Jurkat, Clone E6-1 (cell line): ENCODE data around the gene BROX.

Experiments used
- DNase-seq: peaks from one replicate; pipeline ENCODE4 v3.0.0-alpha.2; 2011; ENCODE audit warnings: low read depth, low spot score
- H3K4me3 ChIP-seq: 2 replicates; pipeline ENCODE4 v1.5.1; 2011; ENCODE audit warnings: mild to moderate bottlenecking, low read length, control low read depth, moderate library complexity

Gene BROX

DNA sequence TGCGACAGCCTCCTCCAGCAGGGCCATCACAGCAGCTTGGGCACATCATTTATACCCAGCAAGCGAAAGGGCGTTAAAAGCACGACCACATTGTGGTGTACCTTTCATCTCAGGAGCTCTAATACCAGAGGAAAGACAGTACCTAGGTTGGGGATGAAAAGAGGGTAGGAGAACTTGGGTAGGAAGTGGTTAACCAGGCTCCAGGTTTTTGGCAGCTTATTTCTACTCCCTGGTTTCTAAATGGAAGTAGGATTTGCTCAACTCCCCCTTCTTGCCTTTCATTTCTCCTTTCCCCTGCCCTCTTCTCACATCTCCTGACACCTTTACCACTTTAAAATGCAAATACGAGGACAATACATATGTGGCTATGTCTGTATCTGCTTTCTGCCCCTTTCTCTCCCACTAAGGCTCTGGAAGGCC, 54.8 kb downstream of the BROX start:
- H3K4me3 ChIP-seq: no peak overlapping the region
- DNase-seq: peak; percentile 84

DNA sequence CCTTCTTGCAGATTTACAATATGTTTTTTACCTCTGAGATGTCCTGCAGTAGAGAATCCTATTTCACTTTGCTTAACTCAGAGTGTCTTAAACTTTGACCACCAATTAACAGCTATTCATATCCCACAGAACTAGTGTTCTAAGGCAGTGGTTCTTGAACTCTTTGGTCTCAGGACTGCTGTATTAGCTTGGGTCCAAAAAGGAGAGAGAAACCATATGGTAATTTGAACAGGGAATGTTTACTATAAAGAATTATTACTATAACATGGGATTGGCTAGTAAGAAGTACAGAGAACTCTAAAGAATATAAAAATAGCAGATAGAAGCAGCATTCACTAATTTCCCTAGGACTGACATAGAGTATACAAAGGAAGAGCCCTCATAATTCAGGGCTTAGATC, 56.2 kb downstream of the BROX start:
- H3K4me3 ChIP-seq: no peak overlapping the region
- no peak for DNase-seq

DNA sequence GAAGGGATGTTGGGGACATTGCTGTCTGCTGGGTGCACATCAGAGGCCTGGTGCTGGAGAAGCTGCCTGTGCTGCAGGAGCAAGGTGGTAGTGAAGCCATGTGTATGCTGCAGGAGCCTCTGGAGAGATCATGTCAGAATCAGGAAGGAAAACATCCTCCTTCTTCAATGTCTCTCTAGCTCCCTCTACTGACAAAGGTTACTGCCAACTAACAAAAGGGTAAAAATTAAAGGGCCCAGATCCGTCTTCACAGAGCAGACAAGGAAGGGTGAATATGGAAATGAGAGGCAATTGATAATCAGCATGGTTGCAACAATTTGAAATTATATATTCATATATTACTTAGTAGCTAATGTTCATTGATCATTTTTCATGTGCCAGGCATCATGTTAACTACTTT, 56.8 kb downstream of the BROX start:
- no peak overlapping the region for H3K4me3 ChIP-seq
- no peak for DNase-seq

DNA sequence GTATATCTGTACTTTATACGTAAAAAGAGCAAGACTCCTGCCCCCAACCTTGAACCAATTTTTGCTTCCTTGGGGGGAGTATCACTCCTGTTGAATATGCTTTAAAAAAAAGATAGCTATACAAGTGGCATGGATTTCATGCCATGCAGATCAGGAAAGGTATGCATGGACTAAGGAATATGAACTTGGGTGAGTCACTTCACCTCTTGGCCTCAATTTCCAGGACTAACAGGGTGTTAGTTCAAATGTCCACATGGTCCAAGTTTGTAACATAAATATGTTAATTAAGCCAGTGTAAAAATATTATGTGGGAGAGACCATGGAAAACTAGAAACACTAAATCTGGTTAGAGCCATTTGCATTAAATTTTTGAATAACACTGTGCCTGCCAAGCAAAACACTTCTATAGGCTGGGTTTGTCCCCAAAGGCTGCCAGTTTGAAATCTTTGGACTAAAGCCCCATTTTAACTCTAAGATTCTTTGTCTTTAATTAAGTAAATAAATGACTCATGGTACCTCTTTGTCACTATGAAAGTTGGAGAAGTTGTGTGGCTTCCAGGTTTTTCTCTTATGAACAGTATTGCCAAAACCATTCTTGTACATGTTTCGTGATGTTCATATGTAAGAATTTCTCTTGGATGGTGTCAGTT, 57.7 kb downstream of the BROX start:
- no peak overlapping the region for H3K4me3 ChIP-seq
- DNase-seq: no peak

DNA sequence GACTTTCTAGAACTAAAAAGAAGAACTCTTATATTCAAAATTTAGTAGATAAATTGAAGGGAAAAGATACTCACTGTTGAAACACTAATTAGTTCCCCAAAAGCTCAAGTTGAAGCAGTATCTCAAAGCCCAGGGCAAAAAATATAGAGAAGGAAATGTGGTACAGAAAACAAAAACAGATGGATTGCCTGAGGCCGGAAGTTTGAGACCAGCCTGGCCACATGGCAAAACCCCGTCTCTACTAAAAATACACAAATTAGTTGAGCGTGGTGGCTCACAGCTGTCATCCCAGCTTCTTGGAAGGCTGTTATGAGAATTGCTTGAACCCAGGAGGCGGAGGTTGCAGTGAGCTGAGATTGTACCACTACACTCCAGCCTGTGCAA, 60.6 kb downstream of the BROX start:
- no peak overlapping the region for H3K4me3 ChIP-seq
- DNase-seq: peak; percentile 53

DNA sequence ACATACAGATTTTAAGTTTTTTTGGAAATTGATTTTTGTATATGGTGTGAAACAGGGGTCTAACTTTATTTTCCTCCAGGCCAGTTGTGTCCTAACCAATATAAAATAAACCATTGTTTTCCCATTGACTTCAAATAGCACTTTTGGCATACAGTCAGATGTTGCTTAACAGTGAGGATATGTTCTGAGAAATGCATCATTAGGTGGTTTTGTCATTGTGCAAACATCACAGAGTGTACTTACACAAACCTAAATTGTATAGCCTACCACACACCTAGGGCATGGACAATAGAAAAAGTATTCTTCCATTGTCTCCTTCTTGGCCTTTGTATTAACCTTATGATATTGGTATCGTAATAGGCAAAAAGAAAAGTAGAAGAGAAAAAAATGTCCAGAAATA, 65.1 kb downstream of the BROX start:
- DNase-seq: no peak
- no peak overlapping the region for H3K4me3 ChIP-seq

DNA sequence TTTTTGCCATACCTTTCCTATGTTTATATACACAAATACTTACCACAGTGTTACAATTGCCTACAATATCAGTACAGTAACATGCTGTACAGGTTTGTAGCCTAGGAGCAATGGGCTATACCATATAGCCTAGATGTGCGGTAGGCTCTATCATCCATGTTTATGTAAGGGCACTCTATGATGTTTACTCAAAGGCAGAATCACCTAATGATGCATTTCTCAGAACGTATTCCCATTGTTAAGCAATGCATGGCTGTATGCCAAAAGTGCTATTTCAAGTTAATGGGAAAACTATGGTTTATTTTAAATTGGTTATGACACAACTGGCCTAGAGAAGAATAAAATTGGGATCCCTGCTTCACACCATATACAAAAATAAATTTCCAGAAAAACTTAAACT, 65.6 kb downstream of the BROX start:
- DNase-seq: no peak
- no peak overlapping the region for H3K4me3 ChIP-seq

DNA sequence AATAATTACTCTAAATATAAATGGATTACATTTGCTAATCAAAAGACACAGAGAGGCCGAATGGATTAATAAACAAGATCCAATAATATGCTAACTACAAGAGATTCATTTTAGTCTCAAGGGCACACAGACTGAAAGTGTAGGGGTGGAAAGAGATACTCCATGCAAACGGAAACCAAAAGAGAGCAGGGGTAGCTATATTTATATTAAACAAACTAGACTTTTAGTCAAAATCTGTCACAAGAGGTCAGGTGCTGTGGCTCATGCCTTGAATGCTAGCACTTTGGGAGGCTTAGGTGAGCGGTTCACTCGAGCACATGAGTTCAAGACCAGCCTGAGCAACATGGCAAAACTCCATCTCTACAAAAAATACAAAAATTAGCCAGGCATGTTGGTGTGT, 68.9 kb downstream of the BROX start:
- no peak overlapping the region for H3K4me3 ChIP-seq
- no peak for DNase-seq

DNA sequence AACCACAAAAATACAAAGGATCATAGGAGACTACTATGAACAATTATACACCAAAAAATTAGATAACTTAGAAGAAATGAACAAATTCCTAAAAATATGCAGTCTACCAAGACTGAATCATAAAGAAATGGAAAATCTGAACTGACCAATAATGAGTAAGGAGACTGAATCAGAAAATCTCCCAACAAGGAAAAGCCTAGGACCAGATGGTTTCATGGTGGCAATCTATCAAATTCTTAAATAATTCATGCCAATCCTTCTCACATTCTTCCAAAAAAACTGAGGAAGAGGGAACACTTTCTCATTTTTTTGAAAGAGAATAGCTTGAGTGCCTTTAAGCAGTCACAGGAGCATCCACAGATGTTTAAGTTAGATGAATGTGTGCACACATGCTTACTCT, 70.7 kb downstream of the BROX start:
- DNase-seq: no peak
- H3K4me3 ChIP-seq: no peak overlapping the region

DNA sequence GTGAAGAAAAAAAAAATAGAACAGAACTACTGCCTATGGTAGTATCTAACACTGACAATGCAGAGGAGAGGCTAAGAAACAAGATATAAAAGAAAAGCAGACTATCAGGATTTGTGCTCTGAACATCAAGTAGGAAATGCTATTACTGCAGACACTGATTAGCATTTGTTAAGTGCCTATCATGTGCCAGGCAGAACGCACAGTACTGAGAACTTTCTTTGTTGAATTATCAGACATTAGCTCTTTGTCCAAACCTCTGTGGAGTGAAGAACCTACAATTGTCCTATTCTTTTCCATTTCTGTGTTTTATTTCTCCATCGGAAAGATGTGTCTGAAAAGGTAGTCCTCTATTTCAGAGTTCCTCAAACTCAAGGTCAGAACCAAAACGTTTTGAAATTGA, 72.0 kb downstream of the BROX start:
- DNase-seq: no peak
- H3K4me3 ChIP-seq: no peak overlapping the region
